Activated T-cell treated with anti-CD3 and anti-CD28 coated beads, Interleukin-2, amount 50 U/mL, for 48 hours (primary cell): Measurements from ENCODE around the gene TRIM23.
"Not testable (repeated sequence)": the region's sequence is repeated elsewhere in the genome, so short reads cannot be mapped to it uniquely, and the experiment has no call there.

Experiments
- DNase-seq, 2 experiments: peaks; one replicate each; pipeline ENCODE4 v3.0.0-alpha.2; 2020

The TRIM23 gene

GRCh38 chr5:65624025-65624570 lies at the start of gene TRIM23:
Gene TRIM23 (minus strand): TSS chr5:65624333. CDS start chr5:65624274, 59 bp downstream.
- peak; percentile 89 to 91 for DNase-seq

GRCh38 chr5:65672796-65673195 lies 48.7 kb upstream of the TRIM23 start:
- DNase-seq = no peak

GRCh38 chr5:65668696-65669095 lies 44.6 kb upstream of the TRIM23 start:
- DNase-seq = no peak

- DNase-seq = no peak
Observed at GRCh38 chr5:65663804-65664521, 39.8 kb upstream of the TRIM23 start.

GRCh38 chr5:65654713-65655112 lies 30.6 kb upstream of the TRIM23 start:
- DNase-seq = no peak

- DNase-seq = no peak
Observed at GRCh38 chr5:65651144-65651543, 27.0 kb upstream of the TRIM23 start.

- DNase-seq = no peak
Observed at GRCh38 chr5:65647941-65648340, 23.8 kb upstream of the TRIM23 start.

- DNase-seq = no peak
Observed at GRCh38 chr5:65646938-65647337, 22.8 kb upstream of the TRIM23 start.

GRCh38 chr5:65640240-65640639 lies 16.1 kb upstream of the TRIM23 start:
- DNase-seq = no peak

- no peak for DNase-seq
Observed at GRCh38 chr5:65630981-65631380, 6.8 kb upstream of the TRIM23 start.

- DNase-seq = no peak
Observed at GRCh38 chr5:65625743-65626142, 1.6 kb upstream of the TRIM23 start.

GRCh38 chr5:65624571-65625555 lies 730 bp upstream of the TRIM23 start, which contains the start of the genes SHLD3 and TRAPPC13:
Gene SHLD3 (plus strand): TSS chr5:65625027. CDS start chr5:65629588, 4,561 bp downstream.
Gene TRAPPC13 (plus strand): TSS chr5:65625027. CDS start chr5:65625061, 34 bp downstream.
- peak; percentile 78 to 81 for DNase-seq

GRCh38 chr5:65623482-65623881 lies 651 bp downstream of the TRIM23 start:
- no peak for DNase-seq

GRCh38 chr5:65621961-65622360 lies 2.2 kb downstream of the TRIM23 start:
- not testable (repeated sequence) for DNase-seq

GRCh38 chr5:65620021-65620420 lies 4.1 kb downstream of the TRIM23 start:
- DNase-seq = no peak

GRCh38 chr5:65612298-65612907 lies 11.7 kb downstream of the TRIM23 start:
- no peak for DNase-seq

- DNase-seq = no peak
Observed at GRCh38 chr5:65611524-65611923, 12.6 kb downstream of the TRIM23 start.

GRCh38 chr5:65601761-65602160 lies 22.4 kb downstream of the TRIM23 start:
- DNase-seq = not testable (repeated sequence)

- DNase-seq = no peak
Observed at GRCh38 chr5:65588694-65589093, 35.4 kb downstream of the TRIM23 start.

- DNase-seq = no peak
Observed at GRCh38 chr5:65577141-65577540, 47.0 kb downstream of the TRIM23 start.

GRCh38 chr5:65570598-65571226 lies 53.4 kb downstream of the TRIM23 start:
- no peak for DNase-seq

GRCh38 chr5:65566505-65566904 lies 57.6 kb downstream of the TRIM23 start:
- no peak for DNase-seq
